DMS53 (cell line): ENCODE results near the gene SIGLEC5.

ENCODE experiments used
- DNase-seq: peaks from one replicate; lab custom pipeline; 2025; lab: John Stamatoyannopoulos, UW

Gene SIGLEC5

GRCh38 chr19:51627491-51628138 lies 2.6 kb downstream of the SIGLEC5 start:
- no peak for DNase-seq

GRCh38 chr19:51626675-51627074 lies 3.5 kb downstream of the SIGLEC5 start:
- DNase-seq: no peak

GRCh38 chr19:51621178-51621577 lies 9.0 kb downstream of the SIGLEC5 start:
- no peak for DNase-seq

GRCh38 chr19:51615991-51616390 lies 14.2 kb downstream of the SIGLEC5 start:
- DNase-seq: no peak

GRCh38 chr19:51614789-51615188 lies 15.4 kb downstream of the SIGLEC5 start:
- DNase-seq: no peak

- no peak for DNase-seq
These were observed 19.6 kb downstream of the SIGLEC5 start for GRCh38 chr19:51610576-51610975.

- peak; percentile 22 for DNase-seq
These were observed 22.2 kb downstream of the SIGLEC5 start for GRCh38 chr19:51607920-51608562.

- DNase-seq: no peak
These were observed 23.1 kb downstream of the SIGLEC5 start for GRCh38 chr19:51607077-51607476.

- DNase-seq: no peak
These were observed 27.9 kb downstream of the SIGLEC5 start for GRCh38 chr19:51602189-51602854.

- DNase-seq: no peak
These were observed 29.1 kb downstream of the SIGLEC5 start for GRCh38 chr19:51600940-51601580.

GRCh38 chr19:51599084-51599483 lies 31.1 kb downstream of the SIGLEC5 start:
- no peak for DNase-seq

- DNase-seq: no peak
These were observed 31.9 kb downstream of the SIGLEC5 start for GRCh38 chr19:51598159-51598915.

GRCh38 chr19:51595190-51596175 lies 34.7 kb downstream of the SIGLEC5 start:
- no peak for DNase-seq

GRCh38 chr19:51594774-51595109 lies 35.5 kb downstream of the SIGLEC5 start:
- no peak for DNase-seq

GRCh38 chr19:51593969-51594773 lies 36.0 kb downstream of the SIGLEC5 start:
- DNase-seq: peak; percentile 71

GRCh38 chr19:51593138-51593890 lies 36.9 kb downstream of the SIGLEC5 start:
- no peak for DNase-seq

- no peak for DNase-seq
These were observed 37.7 kb downstream of the SIGLEC5 start for GRCh38 chr19:51592521-51592920.

- DNase-seq: no peak
These were observed 39.8 kb downstream of the SIGLEC5 start for GRCh38 chr19:51590441-51590840.

- DNase-seq: no peak
These were observed 40.7 kb downstream of the SIGLEC5 start for GRCh38 chr19:51589511-51589910.
